ENCODE results near the gene MS4A6E. TPM values are rescaled to one million over a fixed set of nuclear protein-coding genes. Genes with fewer than 3 reads are reported as not detected.
"Not testable (repeated sequence)": the region's sequence is repeated elsewhere in the genome, so short reads cannot be mapped to it uniquely, and the experiment has no call there.

Gene MS4A6E
- total RNA-seq, 2 donors from 2014 or later = not detected

DNA sequence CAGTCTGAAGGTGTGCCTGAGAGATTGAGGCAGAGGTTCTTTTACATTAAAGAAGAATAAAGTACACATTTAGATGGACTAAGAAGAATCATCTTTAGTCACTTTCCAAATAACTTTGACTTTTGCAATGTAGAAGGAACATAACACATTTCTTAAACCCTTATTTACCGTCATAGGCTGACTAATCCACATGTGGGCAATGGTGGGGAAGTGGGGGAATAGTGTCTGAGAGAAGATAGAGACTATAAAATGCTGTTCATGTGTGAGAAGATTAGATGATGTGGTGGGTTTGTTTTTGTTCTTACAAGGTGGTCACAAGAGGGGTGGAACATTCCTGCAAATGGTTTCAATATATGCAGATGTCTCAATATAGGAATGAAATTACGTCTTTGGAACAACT, 44.8 kb upstream of the MS4A6E start:
- Histone ChIP-seq H3K9me3 (ENCODE audit: control insufficient read depth, low read length) (no peaks in the 10 kb centered on the region), H3K4me3 (ENCODE audit: low read length) (no peak overlapping the region), H3K27me3 (ENCODE audit: control insufficient read depth, insufficient read depth, low read length, poor library complexity, severe bottlenecking) (no peaks in the 10 kb centered on the region), H3K4me1 (ENCODE audit: control insufficient read depth, insufficient read depth, low read length) (no peaks in the 10 kb centered on the region), H3K27ac (ENCODE audit: low read depth, low read length) (no peak overlapping the region), H3K36me3 (ENCODE audit: control insufficient read depth, insufficient read depth, low read length) (no peaks in the 10 kb centered on the region), H3K9ac (ENCODE audit: extremely low read depth, low read length, poor library complexity, severe bottlenecking) (no peak overlapping the region)
- Mint-ChIP-seq H3K4me1 (no peaks in the 10 kb centered on the region), H3K36me3 (ENCODE audit: low read depth) (no peaks in the 10 kb centered on the region), H3K9me3 (peaks cover 11% of the 10 kb centered on the region), H3K27ac (no peak overlapping the region), H3K4me3 (no peak overlapping the region), H3K27me3 (ENCODE audit: insufficient read depth) (no peaks in the 10 kb centered on the region)
- TF ChIP-seq, protein P1, sequence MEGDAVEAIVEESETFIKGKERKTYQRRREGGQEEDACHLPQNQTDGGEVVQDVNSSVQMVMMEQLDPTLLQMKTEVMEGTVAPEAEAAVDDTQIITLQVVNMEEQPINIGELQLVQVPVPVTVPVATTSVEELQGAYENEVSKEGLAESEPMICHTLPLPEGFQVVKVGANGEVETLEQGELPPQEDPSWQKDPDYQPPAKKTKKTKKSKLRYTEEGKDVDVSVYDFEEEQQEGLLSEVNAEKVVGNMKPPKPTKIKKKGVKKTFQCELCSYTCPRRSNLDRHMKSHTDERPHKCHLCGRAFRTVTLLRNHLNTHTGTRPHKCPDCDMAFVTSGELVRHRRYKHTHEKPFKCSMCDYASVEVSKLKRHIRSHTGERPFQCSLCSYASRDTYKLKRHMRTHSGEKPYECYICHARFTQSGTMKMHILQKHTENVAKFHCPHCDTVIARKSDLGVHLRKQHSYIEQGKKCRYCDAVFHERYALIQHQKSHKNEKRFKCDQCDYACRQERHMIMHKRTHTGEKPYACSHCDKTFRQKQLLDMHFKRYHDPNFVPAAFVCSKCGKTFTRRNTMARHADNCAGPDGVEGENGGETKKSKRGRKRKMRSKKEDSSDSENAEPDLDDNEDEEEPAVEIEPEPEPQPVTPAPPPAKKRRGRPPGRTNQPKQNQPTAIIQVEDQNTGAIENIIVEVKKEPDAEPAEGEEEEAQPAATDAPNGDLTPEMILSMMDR (conservative IDR thresholded peaks at IDR 0.05) = no peak
- WGBS, 2 experiments (ENCODE audit: insufficient coverage in 1 of 2, insufficient read length in 1 of 2) = 84 to 100% methylated on average over 1 to 2 of the region's 2 CpGs
- no peak for DNase-seq

DNA sequence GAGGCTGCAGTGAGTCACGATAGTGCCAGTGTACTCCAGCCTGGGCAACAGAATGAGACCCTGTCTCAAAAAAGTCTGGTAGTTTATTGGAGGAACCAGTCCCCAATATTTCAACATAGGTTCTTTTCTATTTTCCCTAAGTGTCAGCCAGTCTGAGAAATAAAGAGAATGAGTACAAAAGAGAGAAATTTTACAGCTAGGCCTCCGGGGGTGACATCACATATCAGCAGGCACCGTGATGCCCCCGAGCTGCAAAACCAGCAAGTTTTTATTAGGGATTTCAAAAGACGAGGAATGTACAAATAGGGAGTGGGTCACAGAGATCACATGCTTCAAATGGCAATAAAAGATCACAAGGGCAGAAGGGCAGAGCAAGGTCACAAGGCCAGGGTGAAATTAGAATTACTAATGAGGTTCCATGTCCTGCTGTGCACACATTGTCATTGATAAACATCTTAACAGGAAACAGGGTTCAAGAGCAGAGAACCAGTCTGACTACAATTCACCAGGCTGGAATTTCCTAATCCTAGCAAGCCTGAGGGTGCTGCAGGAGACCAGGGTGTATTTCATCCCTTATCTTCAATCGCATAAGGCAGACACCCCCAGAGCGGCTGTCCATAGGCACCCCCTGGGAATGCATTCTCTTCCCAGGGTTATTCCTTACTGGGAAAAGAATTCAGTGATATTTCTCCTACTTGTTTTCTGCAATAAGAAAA, 41.5 kb upstream of the MS4A6E start:
- not testable (repeated sequence) for H3K4me1 Mint-ChIP-seq; H3K9me3 ChIP-seq (ENCODE audit: control insufficient read depth, low read length); H3K36me3 Mint-ChIP-seq (ENCODE audit: low read depth); H3K4me1 ChIP-seq (ENCODE audit: control insufficient read depth, insufficient read depth, low read length); DNase-seq; H3K36me3 ChIP-seq (ENCODE audit: control insufficient read depth, insufficient read depth, low read length); H3K4me3 ChIP-seq (ENCODE audit: low read length); H3K9ac ChIP-seq (ENCODE audit: extremely low read depth, low read length, poor library complexity, severe bottlenecking); H3K27me3 Mint-ChIP-seq (ENCODE audit: insufficient read depth); H3K4me3 Mint-ChIP-seq; H3K27ac Mint-ChIP-seq; H3K27me3 ChIP-seq (ENCODE audit: control insufficient read depth, insufficient read depth, low read length, poor library complexity, severe bottlenecking)
- 73 to 81% methylated on average over 4 to 7 of the region's 7 CpGs for WGBS, 2 experiments (ENCODE audit: insufficient coverage in 1 of 2, insufficient read length in 1 of 2)
- peak overlapping the region; percentile 12 for H3K27ac ChIP-seq (ENCODE audit: low read depth, low read length)
- peaks cover 33% of the 10 kb centered on the region for H3K9me3 Mint-ChIP-seq

DNA sequence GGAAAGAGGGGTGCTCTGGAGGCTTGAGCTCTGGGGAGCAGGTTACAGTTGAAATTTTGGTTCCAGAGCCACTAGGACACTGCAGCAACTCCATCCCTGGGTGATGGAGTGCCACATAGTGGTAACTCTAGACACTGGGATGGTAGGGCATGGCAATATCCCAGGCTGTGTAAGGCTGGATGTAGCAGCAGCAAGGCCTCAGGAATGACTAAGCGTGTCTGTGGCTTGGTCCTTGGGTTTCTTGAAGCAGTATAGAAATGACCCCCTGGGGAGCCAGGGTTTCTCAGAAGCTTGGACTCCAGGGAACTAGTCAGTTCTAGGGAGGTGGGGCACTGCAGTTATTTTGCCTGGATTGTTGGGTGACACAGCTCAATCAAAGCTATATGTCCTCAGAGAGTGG, 38.5 kb upstream of the MS4A6E start:
- Histone ChIP-seq H3K4me1 (ENCODE audit: control insufficient read depth, insufficient read depth, low read length) (no peaks in the 10 kb centered on the region), H3K27me3 (ENCODE audit: control insufficient read depth, insufficient read depth, low read length, poor library complexity, severe bottlenecking) (no peaks in the 10 kb centered on the region), H3K4me3 (ENCODE audit: low read length) (no peak overlapping the region), H3K9me3 (ENCODE audit: control insufficient read depth, low read length) (no peaks in the 10 kb centered on the region), H3K36me3 (ENCODE audit: control insufficient read depth, insufficient read depth, low read length) (no peaks in the 10 kb centered on the region), H3K27ac (ENCODE audit: low read depth, low read length) (no peak overlapping the region), H3K9ac (ENCODE audit: extremely low read depth, low read length, poor library complexity, severe bottlenecking) (no peak overlapping the region)
- H3K9me3 Mint-ChIP-seq = peaks cover 36% of the 10 kb centered on the region
- TF ChIP-seq, protein P1 (conservative IDR thresholded peaks at IDR 0.05) = no peak
- no peaks in the 10 kb centered on the region for H3K36me3 Mint-ChIP-seq (ENCODE audit: low read depth)
- H3K27me3 Mint-ChIP-seq (ENCODE audit: insufficient read depth) = no peaks in the 10 kb centered on the region
- DNase-seq = no peak
- H3K27ac Mint-ChIP-seq = no peak overlapping the region
- H3K4me1 Mint-ChIP-seq = no peaks in the 10 kb centered on the region
- WGBS, 2 experiments (ENCODE audit: insufficient coverage in 1 of 2, insufficient read length in 1 of 2) = 95% methylated on average over 1 of the region's 1 CpG; no CpG with 5 or more reads in 1 of the 2 experiments
- no peak overlapping the region for H3K4me3 Mint-ChIP-seq

Data from endodermal cell (in vitro differentiated cells).